Trophoblast cell (in vitro differentiated cells and primary cell): ENCODE measurements around the gene MAN1C1.
"Not testable (repeated sequence)": the region's sequence is repeated elsewhere in the genome, so short reads cannot be mapped to it uniquely, and the experiment has no call there.

Experiments used
- DNase-seq, 2 donors: peaks; one replicate each; pipeline ENCODE4 v3.0.0-alpha.2; 2016
- H2AFZ ChIP-seq: 2 replicates; pipeline ENCODE4 v1.6.1; 2013; ENCODE audit warnings: low read length, moderate library complexity, mild to moderate bottlenecking; ENCODE audit not compliant: insufficient read depth, poor library complexity
- H2AK5ac ChIP-seq: 2 replicates; pipeline ENCODE4 v1.6.1; 2013; ENCODE audit warnings: mild to moderate bottlenecking, low read length
- H2BK120ac ChIP-seq: 2 replicates; pipeline ENCODE4 v1.6.1; 2013; ENCODE audit warnings: low read length, mild to moderate bottlenecking, moderate library complexity; ENCODE audit not compliant: insufficient read depth, poor library complexity
- H2BK12ac ChIP-seq: 2 replicates; pipeline ENCODE4 v1.6.1; 2013; ENCODE audit warnings: mild to moderate bottlenecking, low read length, moderate library complexity
- H2BK5ac ChIP-seq: 2 replicates; pipeline ENCODE4 v1.6.1; 2013; ENCODE audit warnings: low read length, low read depth, moderate library complexity, mild to moderate bottlenecking; ENCODE audit not compliant: poor library complexity
- H3K14ac ChIP-seq: 2 replicates; pipeline ENCODE4 v1.6.1; 2013; ENCODE audit warnings: mild to moderate bottlenecking, low read length
- H3K18ac ChIP-seq: 2 replicates; pipeline ENCODE4 v1.6.1; 2013; ENCODE audit warnings: mild to moderate bottlenecking, low read length
- H3K23ac ChIP-seq: 2 replicates; pipeline ENCODE4 v1.6.1; 2013; ENCODE audit warnings: low read length
- H3K27ac ChIP-seq: 2 replicates; pipeline ENCODE4 v1.5.1; 2013; ENCODE audit warnings: low read depth, mild to moderate bottlenecking, inconsistent platforms, low read length, moderate library complexity
- H3K27me3 ChIP-seq: 2 replicates; pipeline ENCODE4 v1.6.1; 2013; ENCODE audit warnings: inconsistent platforms, mild to moderate bottlenecking, low read length, moderate library complexity; ENCODE audit not compliant: insufficient read depth
- H3K36me3 ChIP-seq, 2 experiments: 1 replicate in 1 of 2; 2 replicates in 1 of 2; pipeline ENCODE4 v1.6.1; 2013; ENCODE audit warnings: low read length in 2 of 2, mild to moderate bottlenecking in 2 of 2, moderate library complexity in 1 of 2; ENCODE audit not compliant: insufficient read depth in 2 of 2, control insufficient read depth in 1 of 2
- H3K4ac ChIP-seq: 2 replicates; pipeline ENCODE4 v1.6.1; 2013; ENCODE audit warnings: low read depth, mild to moderate bottlenecking, low read length, moderate library complexity
- H3K4me1 ChIP-seq, 2 experiments: 1 replicate in 1 of 2; 2 replicates in 1 of 2; pipeline ENCODE4 v1.6.1; 2013; ENCODE audit warnings: low read length in 2 of 2, mild to moderate bottlenecking in 2 of 2, moderate library complexity in 1 of 2; ENCODE audit not compliant: insufficient read depth in 2 of 2, control insufficient read depth in 1 of 2
- H3K4me2 ChIP-seq: 2 replicates; pipeline ENCODE4 v1.6.1; 2013; ENCODE audit warnings: inconsistent platforms, mild to moderate bottlenecking, low read length, moderate library complexity
- H3K4me3 ChIP-seq: 2 replicates; pipeline ENCODE4 v1.5.1; 2013; ENCODE audit warnings: mild to moderate bottlenecking, low read depth, low read length, inconsistent platforms
- H3K79me1 ChIP-seq: one replicate; pipeline ENCODE4 v1.6.1; 2013; ENCODE audit warnings: low read length
- H3K79me2 ChIP-seq: 2 replicates; pipeline ENCODE4 v1.6.1; 2013; ENCODE audit warnings: low read length, mild to moderate bottlenecking; ENCODE audit not compliant: control insufficient read depth, insufficient read depth, poor library complexity
- H3K9ac ChIP-seq: 2 replicates; pipeline ENCODE4 v1.6.1; 2013; ENCODE audit warnings: mild to moderate bottlenecking, low read length
- H3K9me3 ChIP-seq: 2 replicates; pipeline ENCODE4 v1.6.1; 2013; ENCODE audit warnings: low read depth, mild to moderate bottlenecking, control low read depth, inconsistent platforms, low read length; ENCODE audit not compliant: insufficient read depth
- H4K12ac ChIP-seq: 2 replicates; pipeline ENCODE4 v1.6.1; 2013; ENCODE audit warnings: low read depth, mild to moderate bottlenecking, low read length, moderate library complexity
- H4K8ac ChIP-seq: 2 replicates; pipeline ENCODE4 v1.6.1; 2013; ENCODE audit warnings: low read depth, mild to moderate bottlenecking, low read length, moderate library complexity
- H4K91ac ChIP-seq: one replicate; pipeline ENCODE4 v1.6.1; 2013; ENCODE audit warnings: low read depth, mild to moderate bottlenecking, low read length, moderate library complexity
- WGBS: extraction: QIAGEN DNeasy Blood & Tissue Kit; methylation state at CpG from one replicate; pipeline ENCODE4 v1.1.7; 2013; ENCODE audit warnings: missing lambda C conversion rate; ENCODE audit not compliant: insufficient read length, insufficient coverage; ENCODE audit errors: extremely low coverage; 5-methylcytosine and 5-hydroxymethylcytosine counted together

Gene MAN1C1

GRCh38 chr1:25731626-25732370 is 115.2 kb downstream of the MAN1C1 start:
- Histone ChIP-seq H3K23ac (no peak overlapping the region), H4K91ac (no peak overlapping the region), H3K9ac (no peak overlapping the region), H3K4me2 (no peak overlapping the region), H3K79me2 (no peaks in the 10 kb centered on the region), H2AK5ac (no peak overlapping the region), H3K14ac (no peak overlapping the region), H3K27ac (no peak overlapping the region), H2BK120ac (no peak overlapping the region), H3K27me3 (no peaks in the 10 kb centered on the region), H2AFZ (no peak overlapping the region), H3K79me1 (no peaks in the 10 kb centered on the region), H3K4me1 (peaks cover 7 to 8% of the 10 kb centered on the region in 2 experiments), H2BK5ac (no peak overlapping the region), H4K12ac (no peak overlapping the region), H3K4ac (no peak overlapping the region), H2BK12ac (no peak overlapping the region), H3K18ac (no peak overlapping the region), H3K36me3 (no peaks in the 10 kb centered on the region), H3K9me3 (no peaks in the 10 kb centered on the region), H4K8ac (no peak overlapping the region), H3K4me3 (no peak overlapping the region)
- no CpG with 5 or more reads among the region's 4 CpGs for WGBS
- DNase-seq, result no peak

- no CpG with 5 or more reads among the region's 4 CpGs for WGBS
- H3K9me3 ChIP-seq, result no peaks in the 10 kb centered on the region
- H3K18ac ChIP-seq, result no peak overlapping the region
- H3K23ac ChIP-seq, result no peak overlapping the region
- no peak overlapping the region for H4K12ac ChIP-seq
- H3K36me3 ChIP-seq, result no peaks in the 10 kb centered on the region
- no peak overlapping the region for H3K14ac ChIP-seq
- no peaks in the 10 kb centered on the region for H3K79me2 ChIP-seq
- no peaks in the 10 kb centered on the region for H3K4me1 ChIP-seq
- no peak overlapping the region for H3K4me3 ChIP-seq
- no peak overlapping the region for H2BK12ac ChIP-seq
- H2BK5ac ChIP-seq, result no peak overlapping the region
- no peak for DNase-seq
- H3K27me3 ChIP-seq, result no peaks in the 10 kb centered on the region
- no peak overlapping the region for H3K27ac ChIP-seq
- H2AFZ ChIP-seq, result no peak overlapping the region
- no peak overlapping the region for H3K4ac ChIP-seq
- H3K9ac ChIP-seq, result no peak overlapping the region
- H3K4me2 ChIP-seq, result no peak overlapping the region
- no peak overlapping the region for H4K91ac ChIP-seq
- no peak overlapping the region for H4K8ac ChIP-seq
- no peak overlapping the region for H2BK120ac ChIP-seq
- H2AK5ac ChIP-seq, result no peak overlapping the region
- H3K79me1 ChIP-seq, result no peaks in the 10 kb centered on the region
These were observed 116.2 kb downstream of the MAN1C1 start for GRCh38 chr1:25732821-25733220.

GRCh38 chr1:25733271-25733670 is 116.7 kb downstream of the MAN1C1 start:
- Histone ChIP-seq H3K4me1 (no peaks in the 10 kb centered on the region), H3K9me3 (no peaks in the 10 kb centered on the region), H3K27me3 (no peaks in the 10 kb centered on the region), H3K4me2 (no peak overlapping the region), H3K4ac (no peak overlapping the region), H3K27ac (no peak overlapping the region), H3K14ac (no peak overlapping the region), H3K36me3 (no peaks in the 10 kb centered on the region), H2BK12ac (no peak overlapping the region), H3K79me2 (no peaks in the 10 kb centered on the region), H3K9ac (no peak overlapping the region), H4K8ac (no peak overlapping the region), H3K79me1 (no peaks in the 10 kb centered on the region), H2AFZ (no peak overlapping the region), H3K18ac (no peak overlapping the region), H3K23ac (no peak overlapping the region), H2BK5ac (no peak overlapping the region), H2BK120ac (no peak overlapping the region), H2AK5ac (no peak overlapping the region), H3K4me3 (no peak overlapping the region), H4K12ac (no peak overlapping the region), H4K91ac (no peak overlapping the region)
- no CpG with 5 or more reads among the region's 9 CpGs for whole genome bisulfite sequencing
- no peak for DNase-seq

- no CpG with 5 or more reads among the region's 10 CpGs for WGBS
- H3K79me2 ChIP-seq, H3K9me3 ChIP-seq, H3K36me3 ChIP-seq, H3K18ac ChIP-seq, H3K9ac ChIP-seq, H3K4ac ChIP-seq, H2BK5ac ChIP-seq, H4K91ac ChIP-seq, H3K4me2 ChIP-seq, H3K14ac ChIP-seq, H3K23ac ChIP-seq, H2AK5ac ChIP-seq, H3K4me3 ChIP-seq, H2AFZ ChIP-seq, H3K27ac ChIP-seq, H3K27me3 ChIP-seq, H4K8ac ChIP-seq, H2BK12ac ChIP-seq, H3K79me1 ChIP-seq, H3K4me1 ChIP-seq, H4K12ac ChIP-seq, DNase-seq, H2BK120ac ChIP-seq: not testable (repeated sequence)
These were observed 118.4 kb downstream of the MAN1C1 start for GRCh38 chr1:25734991-25735390.
